Measurements from ENCODE around the gene VSTM5.

DNA sequence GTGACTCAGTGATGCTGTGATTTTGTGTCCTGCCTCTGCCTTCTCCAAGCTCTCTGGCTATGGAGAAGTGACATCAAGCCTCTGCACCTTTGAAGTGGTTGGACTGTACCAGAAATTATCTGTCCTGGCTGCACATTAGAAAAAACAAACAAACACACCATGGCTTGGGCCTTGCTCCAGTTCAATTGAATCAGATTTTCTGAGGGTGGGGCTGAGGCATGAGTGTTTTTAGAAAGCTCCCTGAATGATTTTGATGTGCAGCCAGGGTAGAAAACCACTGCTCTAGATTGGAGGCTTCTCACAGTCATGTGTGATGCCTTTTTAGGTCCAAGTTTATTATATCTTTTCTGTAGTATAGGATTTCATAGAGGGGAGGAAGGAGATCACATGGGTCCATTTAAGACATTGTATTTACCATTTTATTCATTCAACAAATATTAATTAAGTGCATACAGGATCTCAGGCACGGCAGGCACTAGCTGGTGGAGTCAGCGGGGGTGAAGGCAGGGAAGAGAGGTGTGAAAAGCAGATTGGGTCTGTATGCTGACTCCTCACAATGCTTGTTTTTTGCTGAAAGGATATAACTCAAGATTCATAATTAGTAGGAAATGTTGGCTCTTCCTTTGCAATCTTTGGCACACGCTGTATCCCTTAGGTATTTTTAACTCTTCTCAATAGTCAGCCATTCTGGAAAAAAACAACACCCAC is 7.1 kb upstream of the VSTM5 start:
- TF ChIP-seq POLR2A (IDR thresholded peaks at IDR 0.05; ENCODE audit: low read length) (no peak), GATA1 (IDR thresholded peaks at IDR 0.05; ENCODE audit: low read depth, low read length) (no peak)

Measured in erythroblast (primary cell).